Endothelial cell of umbilical vein (primary cell): ENCODE data around the gene ABCC2.

Experiments
- CTCF ChIP-seq, 2 donors: IDR thresholded peaks; 1 replicate in 1 of 2; 2 replicates in 1 of 2; pipeline ENCODE4 v1.5.1; 2011; ENCODE audit warnings: low read length in 2 of 2, mild to moderate bottlenecking in 2 of 2, moderate library complexity in 2 of 2, control low read depth in 1 of 2, inconsistent platforms in 1 of 2, low read depth in 1 of 2; ENCODE audit not compliant: insufficient read depth in 1 of 2; ENCODE audit errors: extremely low read depth in 1 of 2
- GATA2 ChIP-seq: IDR thresholded peaks from 2 replicates; pipeline ENCODE4 v1.7.0; 2011; ENCODE audit warnings: low read depth, mild to moderate bottlenecking, moderate library complexity, mixed read lengths, low read length; ENCODE audit not compliant: insufficient read length, insufficient read depth
- MYC ChIP-seq: IDR thresholded peaks from one replicate; pipeline ENCODE4 v1.6.1; 2011; ENCODE audit warnings: mild to moderate bottlenecking, low read depth, low read length
- POLR2A ChIP-seq: IDR thresholded peaks from 2 replicates; pipeline ENCODE4 v1.6.1; 2012; ENCODE audit warnings: low read depth, mild to moderate bottlenecking, control low read depth, low read length
- POLR2AphosphoS5 ChIP-seq: IDR thresholded peaks from 2 replicates; pipeline ENCODE4 v1.6.1; 2012; ENCODE audit warnings: low read depth, mild to moderate bottlenecking, control low read depth, low read length, moderate library complexity; ENCODE audit not compliant: insufficient read depth

GRCh38 chr10:99834410-99834809, 52.0 kb downstream of the ABCC2 start:
- TF ChIP-seq CTCF (IDR thresholded peaks at IDR 0.05; ENCODE audit: extremely low read depth in 1 of 2, insufficient read depth in 1 of 2, low read depth in 1 of 2, low read length in 2 of 2) (no peak), POLR2A (no peak), POLR2AphosphoS5 (no peak), MYC (no peak), GATA2 (no peak)
